CD8-positive, alpha-beta memory T cell (primary cell): ENCODE data around the gene KRTAP10-12. TPM values are rescaled to one million over a fixed set of nuclear protein-coding genes. Genes with fewer than 3 reads are reported as not detected.
A peak's percentile ranks its signal among the peaks of the same experiment; 100 is the strongest.
"Not testable (repeated sequence)": the region's sequence is repeated elsewhere in the genome, so short reads cannot be mapped to it uniquely, and the experiment has no call there.

Experiments
- CTCF ChIA-PET: fragments of 350-600 bp; sonication (Branson Sonifier 250); formaldehyde crosslinking; loops from one replicate; lab custom pipeline; 2021; ENCODE audit warnings: antibody characterized with exemption; lab: Charles Lee
- POLR2A ChIA-PET: fragments of 350-600 bp; sonication (Branson Sonifier 250); formaldehyde crosslinking; loops from one replicate; lab custom pipeline; 2021; ENCODE audit warnings: antibody characterized with exemption; lab: Charles Lee
- DNase-seq, 5 donors: peaks; one replicate each; pipeline versions ENCODE4 v3.0.0 to v3.0.0-alpha.2; 2020 to 2022; ENCODE audit warnings: mixed read lengths in 1 of 5
- H3K27ac ChIP-seq: one replicate; pipeline ENCODE4 v1.7.0; 2013; ENCODE audit warnings: low read depth, mild to moderate bottlenecking, low read length, moderate library complexity
- H3K27me3 ChIP-seq: 2 replicates; pipeline ENCODE4 v1.7.0; 2013; ENCODE audit warnings: low read length, mild to moderate bottlenecking; ENCODE audit not compliant: insufficient read depth, poor library complexity, severe bottlenecking
- H3K36me3 ChIP-seq: 2 replicates; pipeline ENCODE4 v1.7.0; 2013; ENCODE audit warnings: mild to moderate bottlenecking, low read length, moderate library complexity; ENCODE audit not compliant: insufficient read depth
- H3K4me1 ChIP-seq: 2 replicates; pipeline ENCODE4 v1.7.0; 2013; ENCODE audit warnings: mild to moderate bottlenecking, low read length, moderate library complexity; ENCODE audit not compliant: insufficient read depth
- H3K4me3 ChIP-seq: 2 replicates; pipeline ENCODE4 v1.7.0; 2013; ENCODE audit warnings: mild to moderate bottlenecking, low read length
- H3K9me3 ChIP-seq: 2 replicates; pipeline ENCODE4 v1.7.0; 2013; ENCODE audit warnings: mild to moderate bottlenecking, low read length
- H3K27ac Mint-ChIP-seq, 8 donors: one replicate each; pipeline ENCODE4 v1.8.0; 2020 to 2021; ENCODE audit warnings: mixed read lengths in 8 of 8, mild to moderate bottlenecking in 6 of 8, inconsistent platforms in 3 of 8, moderate library complexity in 3 of 8
- H3K27me3 Mint-ChIP-seq, 2 donors: one replicate each; pipeline ENCODE4 v1.8.0; 2020 to 2021; ENCODE audit warnings: mixed read lengths in 2 of 2, mild to moderate bottlenecking in 1 of 2, moderate library complexity in 1 of 2
- H3K36me3 Mint-ChIP-seq, 3 donors: one replicate each; pipeline ENCODE4 v1.8.0; 2020 to 2021; ENCODE audit warnings: mixed read lengths in 3 of 3, inconsistent platforms in 1 of 3, mild to moderate bottlenecking in 1 of 3
- H3K4me1 Mint-ChIP-seq, 3 donors: one replicate each; pipeline ENCODE4 v1.8.0; 2020 to 2021; ENCODE audit warnings: mixed read lengths in 3 of 3, inconsistent platforms in 1 of 3, mild to moderate bottlenecking in 1 of 3
- H3K4me3 Mint-ChIP-seq, 7 donors: one replicate each; pipeline ENCODE4 v1.8.0; 2020 to 2021; ENCODE audit warnings: mixed read lengths in 7 of 7, mild to moderate bottlenecking in 6 of 7, moderate library complexity in 4 of 7, inconsistent platforms in 2 of 7
- H3K9me3 Mint-ChIP-seq, 5 donors: one replicate each; pipeline ENCODE4 v1.8.0; 2020 to 2022; ENCODE audit warnings: mixed read lengths in 5 of 5, mild to moderate bottlenecking in 3 of 5, moderate library complexity in 2 of 5, inconsistent platforms in 1 of 5
- polyA plus RNA-seq: library from polyadenylated mRNA; unstranded; fragments of 300-500 nt; fragmentation: Illumina TruSeq; gene quantifications from one replicate; pipeline ENCODE4 v1.2.3, GENCODE V29; 2021
- total RNA-seq, 2 experiments: library from RNA; stranded (reverse); gene quantifications; one replicate each; pipeline ENCODE4 v1.2.3, GENCODE V29; 2021

Gene KRTAP10-12, protein sequence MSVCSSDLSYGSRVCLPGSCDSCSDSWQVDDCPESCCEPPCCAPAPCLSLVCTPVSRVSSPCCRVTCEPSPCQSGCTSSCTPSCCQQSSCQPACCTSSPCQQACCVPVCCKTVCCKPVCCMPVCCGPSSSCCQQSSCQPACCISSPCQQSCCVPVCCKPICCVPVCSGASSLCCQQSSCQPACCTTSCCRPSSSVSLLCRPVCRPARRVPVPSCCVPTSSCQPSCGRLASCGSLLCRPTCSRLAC
- total RNA-seq (not detected), polyA plus RNA-seq (not detected)

GRCh38 chr21:44697172-44697810 lies at the start of gene KRTAP10-12:
Gene KRTAP10-12, plus strand, starts transcription at chr21:44697172. Its CDS starts 30 bp downstream, at chr21:44697202.
- peaks cover 15 to 24% (median 17%) of the 10 kb centered on the region in 3 donors for H3K4me1 Mint-ChIP-seq
- H3K4me3 Mint-ChIP-seq: peak within 1 kb of the TSS in 2 of 7 donors; percentile 0 to 37
- peaks cover 17% of the 10 kb centered on the region for H3K27me3 ChIP-seq
- CTCF ChIA-PET: interaction anchor here (0.8 to 1.9 kb wide), 2 partner anchors 45 to 187 kb away, joined by 3 to 6 read pairs; no protein-coding TSS in a partner anchor
- H3K27ac Mint-ChIP-seq: peak within 1 kb of the TSS in 3 of 8 donors; percentile 17 to 53 (median 20)
- H3K36me3 Mint-ChIP-seq: peaks cover 2 to 24% (median 2%) of the 10 kb centered on the region in 3 donors
- not testable (repeated sequence) for H3K36me3 ChIP-seq, H3K4me1 ChIP-seq, H3K4me3 ChIP-seq, H3K9me3 ChIP-seq, H3K27ac ChIP-seq
- H3K27me3 Mint-ChIP-seq: peaks cover 43 to 51% of the 10 kb centered on the region in 2 donors
- DNase-seq: peak in 1 of 5 donors; percentile 42
- POLR2A ChIA-PET: interaction anchor here (0.5 to 0.6 kb wide), 2 partner anchors 30 to 1014 kb away, joined by 3 to 5 read pairs; no protein-coding TSS in a partner anchor
- peaks cover 0 to 11% (median 3%) of the 10 kb centered on the region in 5 donors for H3K9me3 Mint-ChIP-seq

DNA sequence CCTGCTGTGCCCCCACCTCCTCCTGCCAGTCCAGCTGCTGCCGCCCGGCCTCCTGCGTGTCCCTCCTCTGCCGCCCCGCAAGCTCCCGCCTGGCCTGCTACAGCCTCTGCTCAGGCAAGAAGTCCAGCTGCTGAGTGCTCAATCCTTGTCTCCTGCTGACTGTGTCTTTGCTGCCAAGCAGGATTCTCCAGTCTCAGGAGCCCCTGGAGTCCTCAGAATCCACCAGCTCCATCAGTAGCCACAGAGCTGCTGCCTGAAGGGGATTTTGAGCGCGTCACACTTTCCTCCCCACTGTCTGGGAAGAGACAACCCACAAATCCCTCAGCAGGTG lies 49.8 kb upstream of the KRTAP10-12 start:
- no peaks in the 10 kb centered on the region for H3K27me3 Mint-ChIP-seq
- H3K9me3 Mint-ChIP-seq: peaks cover 19 to 33% (median 26%) of the 10 kb centered on the region in 5 donors
- Histone ChIP-seq H3K27me3 (no peaks in the 10 kb centered on the region), H3K4me1 (no peaks in the 10 kb centered on the region), H3K27ac (no peak overlapping the region), H3K36me3 (no peaks in the 10 kb centered on the region), H3K9me3 (no peaks in the 10 kb centered on the region), H3K4me3 (no peak overlapping the region)
- DNase-seq: no peak
- peaks cover 0 to 10% (median 9%) of the 10 kb centered on the region in 3 donors for H3K4me1 Mint-ChIP-seq
- CTCF ChIA-PET: no interaction called here
- no peak overlapping the region for H3K4me3 Mint-ChIP-seq
- H3K36me3 Mint-ChIP-seq: peaks cover 1 to 20% (median 5%) of the 10 kb centered on the region in 3 donors
- peak overlapping the region in 2 of 8 donors; percentile 12 to 45 for H3K27ac Mint-ChIP-seq
- POLR2A ChIA-PET: interaction anchor here (0.5 kb wide), 1 partner anchor 35 kb away, joined by 3 read pairs; no protein-coding TSS in a partner anchor

DNA sequence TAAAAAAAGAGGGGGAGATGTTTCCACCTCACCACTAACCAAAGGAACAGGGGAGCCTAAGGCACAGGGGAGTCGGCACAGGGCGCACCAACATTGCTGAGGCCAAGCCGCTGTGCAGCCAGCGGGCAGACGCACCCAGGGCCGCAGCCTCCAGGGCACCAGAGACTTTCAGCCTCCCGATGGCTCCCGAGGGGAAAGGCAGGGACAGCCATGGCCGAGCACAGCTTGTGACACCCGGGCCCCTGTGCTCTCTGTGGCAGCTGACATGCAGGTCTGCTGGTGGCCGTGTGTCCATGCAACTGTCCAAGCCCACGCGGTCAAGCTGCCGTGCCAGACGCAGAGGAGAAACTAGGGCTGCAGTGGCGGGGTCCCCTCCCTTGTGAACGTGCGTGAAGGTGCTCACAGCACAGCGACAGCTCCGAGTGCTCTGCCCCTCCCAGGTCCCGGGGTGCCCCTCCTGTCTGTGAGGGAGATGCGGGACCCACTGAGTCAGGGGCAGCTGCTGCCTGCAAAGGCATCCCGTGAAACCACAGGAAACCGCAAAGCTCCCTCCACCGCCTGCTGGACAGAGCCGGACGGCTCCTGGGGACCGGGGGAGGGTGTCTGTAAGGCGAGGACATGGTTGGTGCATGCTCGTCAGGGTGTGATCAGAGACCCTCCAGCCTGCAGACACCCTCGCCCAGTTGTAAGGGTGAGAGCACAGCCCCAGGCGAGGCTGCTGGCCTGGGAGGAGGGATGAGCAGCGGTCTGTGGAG lies 48.2 kb upstream of the KRTAP10-12 start:
- CTCF ChIA-PET: interaction anchor here (1.1 to 1.4 kb wide), 3 partner anchors 10 to 138 kb away, joined by 3 to 4 read pairs (median 3); no protein-coding TSS in a partner anchor
- Mint-ChIP-seq H3K27ac (peak overlapping the region in 1 of 8 donors; percentile 58), H3K36me3 (peaks cover 0 to 11% (median 5%) of the 10 kb centered on the region in 3 donors), H3K4me1 (peaks cover 6 to 21% (median 18%) of the 10 kb centered on the region in 3 donors), H3K9me3 (peaks cover 14 to 23% (median 18%) of the 10 kb centered on the region in 5 donors), H3K27me3 (no peaks in the 10 kb centered on the region), H3K4me3 (peak overlapping the region in 1 of 7 donors; percentile 59)
- Histone ChIP-seq H3K36me3 (no peaks in the 10 kb centered on the region), H3K4me3 (no peak overlapping the region), H3K27me3 (no peaks in the 10 kb centered on the region), H3K27ac (no peak overlapping the region), H3K4me1 (peaks cover 6% of the 10 kb centered on the region), H3K9me3 (no peaks in the 10 kb centered on the region)
- DNase-seq: no peak
- POLR2A ChIA-PET: no interaction called here

DNA sequence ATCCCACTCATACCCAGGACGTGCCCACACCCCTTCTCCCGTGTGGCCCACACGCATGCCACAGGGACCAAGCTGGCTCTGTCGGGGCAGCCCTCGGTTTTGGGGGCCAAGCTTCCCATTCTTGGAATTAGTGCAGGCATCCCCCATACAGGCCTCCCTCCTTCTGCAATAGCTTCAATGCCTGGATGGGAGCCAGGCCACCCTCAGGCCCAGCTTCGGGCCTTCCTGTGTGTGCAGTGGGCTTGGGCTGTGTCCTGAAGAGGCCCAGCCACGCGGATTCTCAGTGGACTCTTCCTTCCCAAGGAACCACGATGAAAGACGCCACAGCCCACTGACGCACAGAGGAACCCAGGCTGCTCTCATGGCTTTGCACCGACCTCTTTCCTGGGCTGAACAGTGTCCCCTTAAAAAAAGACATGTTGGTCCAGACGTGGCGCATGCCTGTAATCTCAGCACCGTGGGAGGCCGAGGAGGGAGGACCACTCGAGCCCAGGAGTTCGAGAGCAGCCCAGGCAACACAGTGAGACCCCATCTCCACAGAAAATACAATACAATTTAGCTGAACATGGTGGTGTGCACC lies 47.4 kb upstream of the KRTAP10-12 start:
- H3K4me1 Mint-ChIP-seq: peaks cover 14 to 30% (median 27%) of the 10 kb centered on the region in 3 donors
- H3K4me3 ChIP-seq: no peak overlapping the region
- CTCF ChIA-PET: interaction anchor here (1.1 to 1.4 kb wide), 3 partner anchors 9 to 139 kb away, joined by 3 to 4 read pairs (median 3); no protein-coding TSS in a partner anchor
- peaks cover 6 to 15% (median 14%) of the 10 kb centered on the region in 5 donors for H3K9me3 Mint-ChIP-seq
- H3K27me3 Mint-ChIP-seq: no peaks in the 10 kb centered on the region
- no peaks in the 10 kb centered on the region for H3K9me3 ChIP-seq
- H3K27me3 ChIP-seq: no peaks in the 10 kb centered on the region
- POLR2A ChIA-PET: no interaction called here
- H3K4me1 ChIP-seq: peaks cover 15% of the 10 kb centered on the region
- DNase-seq: no peak
- H3K27ac ChIP-seq: no peak overlapping the region
- peaks cover 0 to 6% (median 4%) of the 10 kb centered on the region in 3 donors for H3K36me3 Mint-ChIP-seq
- H3K4me3 Mint-ChIP-seq: no peak overlapping the region
- H3K27ac Mint-ChIP-seq: peak overlapping the region in 2 of 8 donors; percentile 22 to 47
- no peaks in the 10 kb centered on the region for H3K36me3 ChIP-seq

DNA sequence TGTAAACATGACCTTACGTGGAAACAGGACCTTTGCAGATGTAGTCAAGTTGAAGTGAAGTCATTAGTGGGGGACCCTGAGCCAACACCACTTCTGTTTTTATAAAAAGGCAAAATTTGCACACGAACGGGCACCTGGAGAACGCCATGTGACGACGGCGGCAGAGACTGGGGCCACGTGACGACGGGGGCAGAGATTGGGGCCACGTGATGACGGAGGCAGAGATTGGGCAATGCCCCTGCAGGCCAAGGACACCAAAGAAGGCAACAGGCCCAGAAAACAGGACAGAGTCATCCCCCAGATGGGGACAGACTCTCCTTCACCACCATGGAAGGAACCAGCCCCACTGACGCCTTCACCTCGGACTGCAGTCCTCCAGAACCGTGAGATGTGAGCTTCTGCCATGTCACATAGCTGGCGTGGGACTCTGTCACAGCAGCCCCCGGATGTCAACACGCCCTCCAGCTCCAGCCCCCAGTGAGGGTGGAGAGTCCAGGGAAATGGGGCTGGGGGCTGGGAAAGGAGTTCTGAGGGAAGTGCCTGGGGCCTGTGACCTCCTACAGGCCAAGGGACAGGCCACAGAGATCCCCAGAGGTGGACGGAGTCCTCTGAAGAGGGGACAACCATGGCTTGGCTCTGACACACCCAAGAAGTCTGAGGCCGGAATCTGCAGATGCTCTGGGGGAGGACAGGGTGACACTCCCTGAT lies 46.6 kb upstream of the KRTAP10-12 start:
- no peak overlapping the region for H3K27ac ChIP-seq
- Mint-ChIP-seq H3K27me3 (no peaks in the 10 kb centered on the region), H3K36me3 (no peaks in the 10 kb centered on the region), H3K4me3 (no peak overlapping the region), H3K9me3 (peaks cover 0 to 10% (median 9%) of the 10 kb centered on the region in 5 donors), H3K4me1 (peaks cover 20 to 38% (median 34%) of the 10 kb centered on the region in 3 donors), H3K27ac (peak overlapping the region in 4 of 8 donors; percentile 22 to 78 (median 54))
- peaks cover 23% of the 10 kb centered on the region for H3K4me1 ChIP-seq
- H3K27me3 ChIP-seq: no peaks in the 10 kb centered on the region
- POLR2A ChIA-PET: no interaction called here
- no peaks in the 10 kb centered on the region for H3K9me3 ChIP-seq
- CTCF ChIA-PET: interaction anchor here (1.4 kb wide), 1 partner anchor 140 kb away, joined by 4 read pairs; no protein-coding TSS in a partner anchor
- no peak overlapping the region for H3K4me3 ChIP-seq
- no peak for DNase-seq
- no peaks in the 10 kb centered on the region for H3K36me3 ChIP-seq

GRCh38 chr21:44650973-44651675 lies 45.8 kb upstream of the KRTAP10-12 start:
- no peak overlapping the region for H3K4me3 Mint-ChIP-seq
- H3K4me1 Mint-ChIP-seq: peaks cover 23 to 45% (median 39%) of the 10 kb centered on the region in 3 donors
- no peaks in the 10 kb centered on the region for H3K27me3 ChIP-seq
- H3K27me3 Mint-ChIP-seq: no peaks in the 10 kb centered on the region
- H3K36me3 Mint-ChIP-seq: peaks cover 0 to under 1% (median under 1%) of the 10 kb centered on the region in 3 donors
- H3K4me3 ChIP-seq: no peak overlapping the region
- H3K36me3 ChIP-seq: no peaks in the 10 kb centered on the region
- H3K9me3 Mint-ChIP-seq: peaks cover 0 to 11% (median 7%) of the 10 kb centered on the region in 5 donors
- H3K27ac ChIP-seq: no peak overlapping the region
- peaks cover 30% of the 10 kb centered on the region for H3K4me1 ChIP-seq
- H3K27ac Mint-ChIP-seq: peak overlapping the region in 5 of 8 donors; percentile 33 to 79 (median 73)
- DNase-seq: no peak
- POLR2A ChIA-PET: no interaction called here
- CTCF ChIA-PET: no interaction called here
- H3K9me3 ChIP-seq: peaks cover 1% of the 10 kb centered on the region
